GM21390 (cell line): ENCODE results near the gene IDI2.

ENCODE experiments used
- ATAC-seq: cut with Tn5 transposase; IDR thresholded peaks from one replicate; pipeline ENCODE4 v1.9.1; 2021; ENCODE audit not compliant: unreplicated experiment

The IDI2 gene

GRCh38 chr10:985361-985760, 40.3 kb downstream of the IDI2 start:
- ATAC-seq = no peak

- ATAC-seq = no peak
Measured at GRCh38 chr10:983971-984655, 41.5 kb downstream of the IDI2 start.

- no peak for ATAC-seq
Measured at GRCh38 chr10:983401-983800, 42.3 kb downstream of the IDI2 start.

GRCh38 chr10:980468-981093, 45.1 kb downstream of the IDI2 start:
- ATAC-seq = no peak

- ATAC-seq = no peak
Measured at GRCh38 chr10:978826-979421, 46.7 kb downstream of the IDI2 start.

GRCh38 chr10:976316-976715, 49.3 kb downstream of the IDI2 start:
- ATAC-seq = no peak

- no peak for ATAC-seq
Measured at GRCh38 chr10:974785-975074, 50.9 kb downstream of the IDI2 start.

- ATAC-seq = no peak
Measured at GRCh38 chr10:974038-974784, 51.4 kb downstream of the IDI2 start.

GRCh38 chr10:972763-973162, 52.9 kb downstream of the IDI2 start:
- ATAC-seq = no peak

- ATAC-seq = no peak
Measured at GRCh38 chr10:971613-972012, 54.0 kb downstream of the IDI2 start.

GRCh38 chr10:971150-971542, 54.5 kb downstream of the IDI2 start:
- no peak for ATAC-seq

- ATAC-seq = no peak
Measured at GRCh38 chr10:970311-971149, 55.1 kb downstream of the IDI2 start.

- ATAC-seq = no peak
Measured at GRCh38 chr10:969473-970150, 56.0 kb downstream of the IDI2 start.
